GM18519 (cell line): ENCODE results near the gene TGOLN2.
"Not testable (repeated sequence)": the region's sequence is repeated elsewhere in the genome, so short reads cannot be mapped to it uniquely, and the experiment has no call there.

Source experiments
- ATAC-seq: cut with Tn5 transposase; IDR thresholded peaks from one replicate; pipeline ENCODE4 v1.9.1; 2021; ENCODE audit warnings: mild to moderate bottlenecking, moderate library complexity; ENCODE audit not compliant: unreplicated experiment, low FRiP score

Gene TGOLN2

GRCh38 chr2:85341269-85342029 lies 13.7 kb upstream of the TGOLN2 start:
- no peak for ATAC-seq

GRCh38 chr2:85340034-85340892 lies 12.5 kb upstream of the TGOLN2 start:
- no peak for ATAC-seq

DNA sequence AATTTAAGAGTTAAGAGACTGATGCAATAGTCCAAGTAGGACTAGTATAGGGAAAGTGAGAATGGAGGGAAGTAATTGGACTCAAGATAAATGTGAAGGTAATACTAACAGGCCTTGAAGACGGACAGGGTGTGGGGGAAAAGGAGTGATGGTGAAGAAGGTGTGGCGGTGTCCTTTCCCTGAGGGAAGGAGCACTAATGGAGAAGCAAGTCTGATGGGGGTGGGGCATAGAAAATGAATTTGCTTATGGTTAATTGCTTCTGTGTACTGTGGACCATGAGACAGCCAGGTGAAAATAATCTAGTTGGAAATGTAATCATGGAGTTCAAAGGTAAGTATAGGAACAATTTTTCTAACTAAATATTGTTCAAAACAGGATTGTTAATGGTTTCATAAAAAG lies 7.1 kb upstream of the TGOLN2 start:
- no peak for ATAC-seq

DNA sequence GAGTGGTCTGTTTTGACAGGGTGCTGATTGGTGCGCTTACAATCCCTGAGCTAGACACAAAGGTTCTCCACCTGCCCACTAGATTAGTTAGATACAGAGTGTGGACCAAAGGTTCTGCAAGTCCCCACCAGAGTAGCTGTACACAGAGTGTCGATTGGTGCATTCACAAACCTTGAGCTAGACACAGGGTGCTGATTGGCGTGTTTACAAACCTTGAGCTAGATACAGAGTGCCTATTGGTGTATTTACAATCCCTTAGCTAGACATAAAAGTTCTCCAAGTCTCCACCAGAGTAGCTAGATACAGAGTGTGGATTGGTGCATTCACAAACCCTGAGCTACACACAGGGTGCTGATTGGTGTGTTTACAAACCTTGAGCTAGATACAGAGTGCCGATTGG lies 6.1 kb upstream of the TGOLN2 start:
- not testable (repeated sequence) for ATAC-seq

DNA sequence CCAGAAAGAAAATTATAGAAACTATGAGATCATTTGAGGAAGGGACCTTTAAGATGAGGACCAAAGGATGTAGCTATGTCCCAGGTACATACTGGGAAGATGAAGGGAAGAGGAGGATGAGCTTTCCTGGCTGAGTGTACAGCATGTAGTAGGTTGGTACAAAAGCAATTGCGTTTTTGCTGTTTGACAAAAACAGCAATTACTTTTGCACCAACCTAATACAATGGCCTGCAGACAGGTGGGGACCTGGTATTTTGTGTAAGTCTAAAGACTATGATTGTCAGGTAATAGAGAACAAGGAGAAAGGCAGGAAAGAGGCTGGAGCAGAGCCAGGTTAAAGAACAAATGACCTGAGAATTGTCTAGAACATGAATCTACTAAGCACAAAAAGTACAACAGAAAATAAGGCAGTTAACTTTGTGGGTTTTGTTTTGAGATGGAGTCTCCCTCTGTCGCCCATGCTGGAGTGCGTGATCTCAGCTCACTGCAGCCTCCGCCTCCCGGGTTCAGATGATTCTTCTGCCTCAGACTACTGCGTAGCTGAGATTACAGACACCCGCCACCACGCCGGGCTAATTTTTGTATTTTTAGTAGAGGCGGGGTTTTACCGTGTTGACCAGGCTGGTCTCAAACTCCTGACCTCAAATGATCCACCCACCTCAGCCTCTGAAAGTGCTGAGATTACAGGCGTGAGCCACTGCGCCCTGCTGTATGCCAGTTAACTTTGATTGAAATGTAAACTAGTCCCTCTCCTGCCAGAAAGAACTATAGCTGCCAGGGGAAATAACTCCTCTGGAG lies 3.2 kb upstream of the TGOLN2 start:
- ATAC-seq, result no peak

DNA sequence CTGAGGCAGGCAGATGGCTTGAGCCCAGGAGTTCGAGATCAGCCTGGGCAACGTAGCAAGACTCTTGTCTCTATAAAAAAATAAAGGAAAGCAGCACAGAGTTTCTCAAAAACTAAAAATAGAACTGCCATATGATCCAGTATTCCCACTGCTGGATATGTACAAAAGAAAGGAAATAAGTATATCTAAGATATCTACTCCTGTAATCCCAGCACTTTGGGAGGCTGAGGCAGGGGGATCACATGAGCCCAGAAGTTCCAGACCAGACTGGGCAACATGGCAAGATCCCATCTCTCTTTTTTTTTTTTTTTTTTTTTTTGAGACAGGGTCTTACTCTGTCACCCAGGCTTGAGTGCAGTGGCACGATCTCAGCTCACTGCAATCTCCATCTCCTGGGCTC lies 1.9 kb upstream of the TGOLN2 start:
- ATAC-seq, result not testable (repeated sequence)

DNA sequence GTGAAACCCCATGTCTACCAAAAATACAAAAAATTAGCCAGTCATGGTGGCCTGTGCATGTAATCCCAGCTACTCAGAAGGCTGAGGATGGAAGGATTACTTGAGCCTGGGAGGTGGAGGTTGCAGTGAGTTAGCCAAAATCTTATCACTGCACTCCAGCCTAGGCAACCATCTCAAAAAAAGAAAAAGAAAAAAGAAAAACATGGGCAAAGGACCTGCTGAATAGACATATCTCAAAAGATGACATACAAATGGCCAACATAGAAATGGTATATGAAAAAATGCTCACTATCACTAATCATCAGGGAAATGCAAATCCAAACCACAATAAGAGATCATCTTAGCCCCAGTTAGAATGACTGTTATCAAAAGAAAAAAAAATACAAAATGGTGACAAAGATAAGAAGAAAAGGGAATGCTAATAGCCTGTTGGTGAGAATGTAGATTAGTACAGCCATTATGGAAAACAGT lies 1.4 kb upstream of the TGOLN2 start:
- no peak for ATAC-seq

GRCh38 chr2:85327160-85327821 lies 498 bp downstream of the TGOLN2 start:
- ATAC-seq, result no peak

DNA sequence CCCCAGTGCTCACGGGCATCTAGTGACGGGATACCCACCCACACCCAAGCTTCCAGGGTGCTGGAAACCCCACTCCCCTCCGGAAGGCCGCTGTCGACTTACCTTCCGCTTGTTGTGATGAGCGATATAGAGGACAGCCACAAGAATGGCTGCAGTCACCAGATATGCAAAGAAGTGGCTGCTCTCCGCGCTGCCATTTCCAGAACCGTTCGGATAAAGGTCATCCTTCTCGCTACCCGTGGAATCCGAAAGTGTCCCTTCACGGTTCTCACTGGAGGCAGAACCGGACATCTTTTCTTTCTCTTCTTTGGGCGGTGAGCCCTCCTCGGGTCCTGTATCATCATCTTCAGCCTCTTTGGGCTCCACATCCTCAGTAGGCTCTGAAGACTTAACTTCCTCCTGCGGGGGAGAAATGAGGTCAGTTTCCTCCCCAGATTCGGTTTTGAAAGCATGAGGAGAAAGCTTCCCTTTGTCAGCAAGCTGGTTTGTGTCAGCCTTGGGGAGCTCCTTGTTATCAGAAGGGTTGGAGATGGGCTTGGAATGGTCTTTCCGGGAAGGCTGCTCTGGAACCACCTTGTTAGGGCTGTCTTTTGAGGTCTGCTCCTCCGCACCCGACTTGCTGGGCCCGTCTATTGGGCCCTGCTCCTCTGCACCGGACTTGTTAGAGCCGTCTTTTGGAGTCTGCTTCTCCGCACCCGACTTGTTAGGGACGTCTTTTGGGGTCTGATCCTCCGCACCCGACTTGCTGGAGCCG lies 1.2 kb downstream of the TGOLN2 start:
- no peak for ATAC-seq

DNA sequence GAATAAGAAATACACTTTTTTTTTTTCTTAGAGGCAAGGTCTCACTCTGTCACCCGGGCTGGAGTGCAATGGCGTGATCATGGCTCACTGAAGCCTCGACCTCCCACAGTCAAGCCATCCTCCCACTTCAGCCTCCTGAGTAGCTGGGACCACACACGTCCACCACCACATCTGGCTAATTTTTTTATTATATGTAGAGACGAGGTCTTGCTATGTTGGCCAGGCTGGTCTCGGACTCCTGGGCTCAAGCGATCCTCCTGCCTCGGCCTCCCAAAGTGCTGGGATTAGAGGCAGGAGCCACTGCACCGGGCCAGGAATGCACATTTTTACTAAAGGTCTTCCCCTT lies 2.4 kb downstream of the TGOLN2 start:
- no peak for ATAC-seq

GRCh38 chr2:85324639-85325465 lies 2.9 kb downstream of the TGOLN2 start:
- no peak for ATAC-seq

DNA sequence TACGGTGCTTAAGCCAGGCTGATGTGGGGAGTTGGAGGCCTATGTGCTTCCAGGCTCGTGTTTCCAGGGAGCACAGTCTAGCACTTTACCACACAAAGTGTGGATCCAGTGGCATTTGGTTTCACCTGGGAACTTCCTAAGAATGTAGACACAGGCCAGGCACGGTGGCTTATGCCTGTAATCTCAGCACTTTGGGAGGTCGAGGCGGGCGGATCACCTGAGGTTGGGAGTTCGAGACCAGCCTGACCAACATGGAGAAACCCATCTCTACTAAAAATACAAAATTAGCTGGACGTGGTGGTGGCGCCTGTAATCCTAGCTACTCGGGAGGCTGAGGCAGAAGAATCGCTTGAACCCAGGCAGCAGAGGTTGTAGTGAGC lies 3.8 kb downstream of the TGOLN2 start:
- not testable (repeated sequence) for ATAC-seq

GRCh38 chr2:85323351-85323987 lies 4.3 kb downstream of the TGOLN2 start:
- ATAC-seq, result no peak

- no peak for ATAC-seq
These were observed 8.0 kb downstream of the TGOLN2 start for GRCh38 chr2:85319796-85320195.

DNA sequence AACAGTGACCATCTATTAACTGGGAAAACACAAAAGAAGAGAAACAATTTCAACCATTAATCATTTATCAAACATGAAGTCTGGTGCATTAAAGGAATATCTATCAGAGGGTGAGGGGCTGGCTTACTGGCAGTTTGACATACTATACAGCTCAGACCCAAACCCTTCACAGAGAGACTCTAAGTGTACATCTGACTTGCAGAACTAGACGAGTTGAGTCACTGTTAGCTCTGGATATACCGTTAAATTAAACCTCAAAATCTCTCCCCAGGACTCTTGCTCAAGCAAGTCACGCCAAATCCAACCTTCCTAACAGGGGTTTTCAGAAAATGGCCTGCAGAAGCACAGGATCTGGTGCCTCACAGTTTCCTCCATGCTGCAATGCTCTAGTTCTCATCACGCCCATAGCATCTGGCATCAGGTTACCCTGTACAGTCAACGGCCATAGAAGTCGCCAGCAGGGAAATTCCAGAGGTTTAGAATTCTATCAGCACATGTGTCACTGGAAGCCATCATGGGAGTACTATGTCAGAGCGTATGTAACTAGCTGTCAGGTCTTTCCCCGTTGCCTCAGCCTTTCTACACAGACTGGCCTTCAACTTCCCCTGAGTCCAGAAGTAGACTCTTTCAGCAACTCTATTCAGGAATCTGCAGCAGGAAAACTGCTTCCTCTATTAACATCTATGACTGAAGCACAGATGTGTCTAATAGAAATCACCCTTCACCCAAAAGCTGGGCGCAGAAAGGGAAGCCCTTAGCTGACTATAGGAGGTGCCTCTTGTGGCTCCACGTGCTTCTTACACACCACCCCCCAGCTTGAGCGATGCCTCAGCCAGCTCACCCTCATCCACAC lies 9.3 kb downstream of the TGOLN2 start:
- ATAC-seq, result no peak

DNA sequence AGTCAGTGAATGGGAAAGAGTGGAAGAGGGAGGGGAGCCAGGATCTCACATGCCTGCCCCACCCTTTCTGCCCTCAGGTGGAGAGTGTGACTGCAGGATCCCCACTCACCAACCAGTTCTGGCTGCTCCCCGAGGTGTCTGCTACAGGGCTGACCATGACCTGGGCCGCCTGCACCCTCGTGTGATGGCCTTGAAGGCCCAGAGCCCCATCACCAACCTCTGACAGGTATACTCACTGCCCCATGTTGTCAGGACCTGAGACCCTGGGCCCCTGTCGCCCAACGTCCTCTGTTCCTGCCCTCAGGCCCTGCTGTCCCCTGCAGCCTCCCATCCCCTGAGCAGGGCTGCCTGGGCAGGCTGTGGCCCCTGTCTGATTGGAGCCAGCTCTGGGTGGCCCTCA lies 11.9 kb downstream of the TGOLN2 start:
- ATAC-seq, result not testable (repeated sequence)

GRCh38 chr2:85314884-85315242 lies 12.9 kb downstream of the TGOLN2 start:
- ATAC-seq, result no peak

- ATAC-seq, result no peak
These were observed 15.4 kb downstream of the TGOLN2 start for GRCh38 chr2:85312404-85312803.
